Heart left ventricle (tissue), 16 donors: ENCODE data around the gene RWDD2A. TPM values are rescaled to one million over a fixed set of nuclear protein-coding genes. Genes with fewer than 3 reads are reported as not detected.
"Not testable (repeated sequence)": the region's sequence is repeated elsewhere in the genome, so short reads cannot be mapped to it uniquely, and the experiment has no call there.

ENCODE experiments used
- ATAC-seq, 4 donors: fragments of 200-7000 bp; cut with Tn5 transposase; one replicate each; pipeline ENCODE4 v1.9.1; 2020 to 2022; ENCODE audit warnings: moderate library complexity in 4 of 4, mild to moderate bottlenecking in 3 of 4, moderate number of reproducible peaks in 1 of 4
- DNase-seq, 5 donors: peaks; one replicate each; pipeline ENCODE4 v3.0.0-alpha.2; 2020
- H3K27ac ChIP-seq, 12 donors: fragments of 200-600 bp; sonication (generic) in 4 of 12; one replicate each; pipeline versions ENCODE4 v1.5.0 to v1.8.0; 2016 to 2022; ENCODE audit warnings: mild to moderate bottlenecking in 2 of 12
- H3K27me3 ChIP-seq, 9 donors: fragments of 200-600 bp; sonication (generic) in 2 of 9; one replicate each; pipeline versions ENCODE4 v1.5.1 to v1.8.0; 2016 to 2022; ENCODE audit warnings: mild to moderate bottlenecking in 3 of 9
- H3K36me3 ChIP-seq, 9 donors: fragments of 200-600 bp; sonication (generic) in 2 of 9; one replicate each; pipeline versions ENCODE4 v1.5.0 to v1.8.0; 2018 to 2022; ENCODE audit warnings: mild to moderate bottlenecking in 2 of 9
- H3K4me1 ChIP-seq, 12 donors: fragments of 200-600 bp; sonication (generic) in 4 of 12; one replicate each; pipeline versions ENCODE4 v1.5.0 to v1.8.0; 2016 to 2022; ENCODE audit warnings: mild to moderate bottlenecking in 3 of 12
- H3K4me3 ChIP-seq, 12 donors: fragments of 200-600 bp; sonication (generic) in 4 of 12; one replicate each; pipeline versions ENCODE4 v1.5.0 to v1.8.0; 2017 to 2022; ENCODE audit warnings: mild to moderate bottlenecking in 9 of 12, moderate library complexity in 4 of 12
- H3K9me3 ChIP-seq, 12 donors: fragments of 200-600 bp; sonication (generic) in 4 of 12; one replicate each; pipeline versions ENCODE4 v1.5.0 to v1.8.0; 2016 to 2022; ENCODE audit warnings: mild to moderate bottlenecking in 1 of 12
- POLR2A ChIP-seq, 2 donors: fragments of 450-650 bp; IDR thresholded peaks; one replicate each; pipeline ENCODE4 v1.6.1; 2017; ENCODE audit warnings: antibody characterized with exemption in 2 of 2, mild to moderate bottlenecking in 2 of 2, moderate library complexity in 2 of 2
- WGBS, 4 donors: extraction: QIAGEN DNeasy Blood & Tissue Kit in 2 of 4; methylation state at CpG; one replicate each; pipeline versions ENCODE4 v1.1.5 to v1.1.7; 2013 to 2018; 5-methylcytosine and 5-hydroxymethylcytosine counted together
- intact Hi-C, 10 donors: fragments of 100-400 bp; cut with DNase I; formaldehyde crosslinking; loops; one replicate each; pipeline versions ENCODE4 v1.11.1 to v1.14.2; 2022
- polyA plus RNA-seq, 2 donors: library from polyadenylated mRNA; stranded (reverse); fragments of 200-250 nt; gene quantifications; one replicate each; pipeline ENCODE4 v1.2.3, GENCODE V29; 2013
- total RNA-seq, 9 donors: library from RNA; depleted of rRNA in 2 of 9; stranded (reverse); fragments of >200 nt in 2 of 9; fragmentation: NEBNext Ultra II Directional in 3 of 9; extraction: Animal tissue kit (Norgen Biotek cat#: 25700) in 3 of 9; gene quantifications; one replicate each; pipeline versions ENCODE4 v1.1.0 to v1.2.4, GENCODE V29; 2016 to 2023
- TF ChIP-seq, protein P1 (sequence below), 12 donors: fragments of 200-600 bp; sonication (generic) in 4 of 12; IDR thresholded peaks; one replicate each; pipeline versions ENCODE4 v1.5.0 to v1.8.0; 2018 to 2022; ENCODE audit warnings: antibody characterized with exemption in 12 of 12, mild to moderate bottlenecking in 5 of 12
- donor health status: ischemic (EF 13 %, LVEDD 7.1; RV severe dilation, severe dysfunction).
- donor health status: healthy with polysubstance abuse.
- donor health status: DM: no; HTN: yes; CAD: no.
- donor health status: DM: no; HTN: no; CAD: no.
- donor health status: ischemic (EF 25% LVEDD 6.9; RV normal size, moderate dysfunction).
- donor health status: ischemic (EF 25% LVEDD 5.7; RV mildly dilated, moderate dysfunction).
- donor health status: healthy.
- donor health status: DM: yes; HTN: yes; CAD: no.
- donor health status: ischemic (EF 35%, LVEDD 5.7; RV mildly dilated, moderate dysfunction).
- donor health status: nonischemic (EF 11% LVEDD 7.7; RV severe dilation, severe dysfunction).
- donor health status: DM: yes; HTN: yes; CAD: no.
- donor health status: PGD.
- donor health status: ischemic (EF 29% LVEDD 5.4; RV normal size, mild dysfunction).
- donor health status: nonischemic (EF 23%, LVEDD 6.1; RV moderate dilation, normal function).

RWDD2A gene
- total and polyA plus RNA-seq, 11 donors = 1.3 to 4.8 (median 3.2) TPM

GRCh38 chr6:83188501-83188900 is 4.7 kb upstream of the RWDD2A start:
- Histone ChIP-seq H3K27ac (no peak overlapping the region), H3K27me3 (no peaks in the 10 kb centered on the region), H3K9me3 (no peaks in the 10 kb centered on the region), H3K4me3 (no peak overlapping the region), H3K36me3 (peaks cover 0 to 65% (median 57%) of the 10 kb centered on the region in 9 donors), H3K4me1 (peaks cover 0 to 17% (median 8%) of the 10 kb centered on the region in 12 donors)
- DNase-seq (no peak), ATAC-seq (no peak)
- intact Hi-C loops = no loop called here
- no peak for TF ChIP-seq POLR2A (IDR thresholded peaks at IDR 0.05)
- TF ChIP-seq, protein P1, sequence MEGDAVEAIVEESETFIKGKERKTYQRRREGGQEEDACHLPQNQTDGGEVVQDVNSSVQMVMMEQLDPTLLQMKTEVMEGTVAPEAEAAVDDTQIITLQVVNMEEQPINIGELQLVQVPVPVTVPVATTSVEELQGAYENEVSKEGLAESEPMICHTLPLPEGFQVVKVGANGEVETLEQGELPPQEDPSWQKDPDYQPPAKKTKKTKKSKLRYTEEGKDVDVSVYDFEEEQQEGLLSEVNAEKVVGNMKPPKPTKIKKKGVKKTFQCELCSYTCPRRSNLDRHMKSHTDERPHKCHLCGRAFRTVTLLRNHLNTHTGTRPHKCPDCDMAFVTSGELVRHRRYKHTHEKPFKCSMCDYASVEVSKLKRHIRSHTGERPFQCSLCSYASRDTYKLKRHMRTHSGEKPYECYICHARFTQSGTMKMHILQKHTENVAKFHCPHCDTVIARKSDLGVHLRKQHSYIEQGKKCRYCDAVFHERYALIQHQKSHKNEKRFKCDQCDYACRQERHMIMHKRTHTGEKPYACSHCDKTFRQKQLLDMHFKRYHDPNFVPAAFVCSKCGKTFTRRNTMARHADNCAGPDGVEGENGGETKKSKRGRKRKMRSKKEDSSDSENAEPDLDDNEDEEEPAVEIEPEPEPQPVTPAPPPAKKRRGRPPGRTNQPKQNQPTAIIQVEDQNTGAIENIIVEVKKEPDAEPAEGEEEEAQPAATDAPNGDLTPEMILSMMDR (IDR thresholded peaks at IDR 0.05) = no peak
- 66 to 72% (median 69%) methylated on average over 3 of the region's 3 CpGs for WGBS, 4 donors

DNA sequence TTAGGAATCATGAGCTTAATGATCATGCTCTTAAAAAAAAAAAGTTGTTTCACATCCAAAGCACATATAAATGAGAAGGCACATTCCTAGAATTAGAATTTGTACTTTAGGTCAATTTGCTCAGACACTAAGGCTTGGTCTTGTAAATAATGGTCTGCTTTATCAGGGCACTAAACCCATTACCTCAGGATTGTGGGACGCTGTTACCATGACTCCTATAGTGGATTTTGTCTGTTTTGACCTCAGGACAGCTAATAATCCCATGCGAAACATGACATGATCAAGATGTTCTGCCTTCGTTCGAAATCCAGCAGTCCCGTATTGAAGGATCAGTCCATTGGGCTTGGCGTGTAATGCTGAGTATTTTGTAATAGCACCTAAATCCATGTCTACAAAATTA is 2.5 kb upstream of the RWDD2A start:
- ATAC-seq (no peak), DNase-seq (no peak)
- no peak overlapping the region for H3K4me3 ChIP-seq
- H3K27ac ChIP-seq = no peak overlapping the region
- H3K9me3 ChIP-seq = no peaks in the 10 kb centered on the region
- 91 to 98% (median 96%) methylated on average over 6 of the region's 6 CpGs for WGBS, 4 donors
- peaks cover 0 to 51% (median 40%) of the 10 kb centered on the region in 9 donors for H3K36me3 ChIP-seq
- intact Hi-C loops = loop anchor here in 7 of 10 donors (5.0 to 10.0 kb wide), 5 partner anchors 116 to 946 kb away; partner anchors contain the start of genes DOP1A (in 3 of the 7), IBTK (in 3 of the 7), UBE3D (in 3 of the 7) and TPBG (in 2 of the 7)
- H3K27me3 ChIP-seq = no peaks in the 10 kb centered on the region
- TF ChIP-seq, protein P1 (IDR thresholded peaks at IDR 0.05) = no peak
- TF ChIP-seq POLR2A (IDR thresholded peaks at IDR 0.05) = no peak
- H3K4me1 ChIP-seq = peaks cover 0 to 29% (median 16%) of the 10 kb centered on the region in 12 donors

GRCh38 chr6:83191974-83192373 is 1.2 kb upstream of the RWDD2A start:
- H3K27me3 ChIP-seq, DNase-seq, H3K9me3 ChIP-seq, ATAC-seq, H3K27ac ChIP-seq: not testable (repeated sequence)
- Histone ChIP-seq H3K4me1 (peaks cover 0 to 29% (median 16%) of the 10 kb centered on the region in 12 donors), H3K4me3 (peak overlapping the region in 10 of 12 donors; percentile 66 to 99 (median 80)), H3K36me3 (peaks cover 0 to 51% (median 40%) of the 10 kb centered on the region in 9 donors)
- intact Hi-C loops = loop anchor here in 7 of 10 donors (5.0 to 10.0 kb wide), 5 partner anchors 117 to 947 kb away; partner anchors contain the start of genes DOP1A (in 3 of the 7), IBTK (in 3 of the 7), UBE3D (in 3 of the 7) and TPBG (in 2 of the 7)
- 90 to 94% (median 93%) methylated on average over 18 of the region's 18 CpGs for WGBS, 4 donors

DNA sequence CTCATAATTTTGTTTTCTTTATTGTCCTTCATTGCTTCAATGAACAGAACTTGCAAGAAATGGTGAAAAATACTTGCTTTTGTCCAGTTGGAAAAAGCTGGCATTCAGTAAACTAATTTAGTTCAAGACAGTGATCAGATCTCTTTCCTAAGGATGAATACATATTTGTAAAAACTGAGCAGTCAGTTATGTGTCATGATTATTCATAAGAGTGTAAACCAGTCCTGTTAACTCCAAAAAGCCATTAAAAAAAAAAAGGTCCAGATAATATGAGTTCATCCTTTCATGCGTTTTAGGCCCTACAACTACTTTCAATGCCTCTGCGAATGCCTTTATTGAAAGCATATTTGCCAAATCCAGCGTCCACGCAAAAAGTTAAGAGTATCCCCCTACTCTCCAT is 701 bp upstream of the RWDD2A start:
- DNase-seq = no peak
- Histone ChIP-seq H3K27ac (peak overlapping the region in 9 of 12 donors; percentile 72 to 90 (median 79)), H3K4me1 (peaks cover 0 to 29% (median 16%) of the 10 kb centered on the region in 12 donors), H3K36me3 (peaks cover 0 to 51% (median 38%) of the 10 kb centered on the region in 9 donors), H3K9me3 (no peaks in the 10 kb centered on the region), H3K4me3 (peak overlapping the region; percentile 66 to 99 (median 82)), H3K27me3 (no peaks in the 10 kb centered on the region)
- no peak for TF ChIP-seq POLR2A (IDR thresholded peaks at IDR 0.05)
- TF ChIP-seq, protein P1 (IDR thresholded peaks at IDR 0.05) = no peak
- ATAC-seq = no peak
- 1 to 3% (median 1%) methylated on average over 4 of the region's 4 CpGs for WGBS, 4 donors
- intact Hi-C loops = loop anchor here in 7 of 10 donors (5.0 to 10.0 kb wide), 5 partner anchors 118 to 948 kb away; partner anchors contain the start of genes DOP1A (in 3 of the 7), IBTK (in 3 of the 7), UBE3D (in 3 of the 7) and TPBG (in 2 of the 7)
